Esophagus squamous epithelium (tissue), 4 donors: ENCODE data around the gene SMNDC1.

Source experiments
- CTCF ChIP-seq, 6 experiments: fragments of 450-650 bp in 4 of 6; fragments of 200-600 bp in 2 of 6; sonication (generic) in 2 of 6; IDR thresholded peaks; one replicate each; pipeline ENCODE4 v1.5.1; 2016 to 2019; ENCODE audit warnings: antibody characterized with exemption in 6 of 6, mild to moderate bottlenecking in 4 of 6, moderate library complexity in 4 of 6
- POLR2A ChIP-seq, 4 donors: fragments of 450-650 bp; IDR thresholded peaks; one replicate each; pipeline ENCODE4 v1.6.1; 2017; ENCODE audit warnings: antibody characterized with exemption in 4 of 4, mild to moderate bottlenecking in 4 of 4, moderate library complexity in 3 of 4

DNA sequence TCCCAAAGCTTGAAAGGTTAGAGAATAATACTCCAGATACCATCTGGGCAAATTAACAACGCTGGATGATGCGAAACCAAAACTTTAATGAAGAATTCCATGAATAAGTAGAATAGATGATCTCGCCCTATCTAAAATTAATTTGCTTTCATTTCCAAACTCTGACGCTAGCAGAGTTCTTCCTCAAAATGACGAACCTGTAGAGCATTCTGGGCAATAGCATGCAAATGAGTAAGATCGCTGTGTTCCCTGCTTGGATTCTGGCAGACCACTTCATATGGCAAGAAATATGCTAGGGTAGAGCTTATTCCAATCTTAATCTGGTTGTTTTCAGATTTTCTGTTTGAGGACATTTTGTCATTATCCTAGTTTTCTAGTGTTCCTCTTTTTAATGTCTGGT lies 36.1 kb upstream of the SMNDC1 start:
- TF ChIP-seq CTCF (IDR thresholded peaks at IDR 0.05) (no peak), POLR2A (IDR thresholded peaks at IDR 0.05) (no peak)
